SK-N-SH treated with all-trans-retinoic acid at 6 μM for 48 hours (cell line): ENCODE measurements around the gene AHCYL1.

Experiments
- ATAC-seq: fragments of 200-7000 bp; cut with Tn5 transposase; 3 replicates; pipeline ENCODE4 v1.9.1; 2020; ENCODE audit warnings: mild to moderate bottlenecking, moderate library complexity
- BACH2 ChIP-seq: fragments of 250-450 bp; sonication (Bioruptor Pico); IDR thresholded peaks from 2 replicates; pipeline ENCODE4 v1.9.0; 2021; ENCODE audit warnings: mild to moderate bottlenecking, borderline replicate concordance
- CSDC2 ChIP-seq: fragments of 250-450 bp; sonication (Bioruptor Pico); IDR thresholded peaks from 2 replicates; pipeline ENCODE4 v1.5.0; 2020; ENCODE audit warnings: mild to moderate bottlenecking, moderate library complexity
- ESRRG ChIP-seq: fragments of 250-450 bp; sonication (Bioruptor Pico); IDR thresholded peaks from 2 replicates; pipeline ENCODE4 v1.6.1; 2021; ENCODE audit warnings: mild to moderate bottlenecking
- GLIS3 ChIP-seq: fragments of 250-450 bp; sonication (Bioruptor Pico); IDR thresholded peaks from 2 replicates; pipeline ENCODE4 v1.5.0; 2020; ENCODE audit warnings: mild to moderate bottlenecking, moderate library complexity
- OSR1 ChIP-seq: fragments of 250-450 bp; sonication (Bioruptor Pico); IDR thresholded peaks from 2 replicates; pipeline ENCODE4 v1.8.0; 2022; ENCODE audit warnings: moderate library complexity, mild to moderate bottlenecking, inconsistent platforms
- PPARA ChIP-seq: fragments of 250-450 bp; sonication (Bioruptor Pico); IDR thresholded peaks from 2 replicates; pipeline ENCODE4 v1.5.0; 2020; ENCODE audit warnings: mild to moderate bottlenecking, borderline replicate concordance
- RARB ChIP-seq: fragments of 250-450 bp; sonication (Bioruptor Pico); IDR thresholded peaks from 2 replicates; pipeline ENCODE4 v1.8.0; 2021; ENCODE audit warnings: mild to moderate bottlenecking, moderate library complexity
- TCF4 ChIP-seq: fragments of 250-450 bp; sonication (Bioruptor Pico); IDR thresholded peaks from 2 replicates; pipeline ENCODE4 v1.8.0; 2021; ENCODE audit warnings: mild to moderate bottlenecking, moderate library complexity, borderline replicate concordance
- TOX ChIP-seq: fragments of 250-450 bp; sonication (Bioruptor Pico); IDR thresholded peaks from 2 replicates; pipeline ENCODE4 v1.8.0; 2021; ENCODE audit warnings: mild to moderate bottlenecking, moderate library complexity, borderline replicate concordance
- ZC3H10 ChIP-seq: fragments of 250-450 bp; sonication (Bioruptor Pico); IDR thresholded peaks from 2 replicates; pipeline ENCODE4 v1.5.1; 2021; ENCODE audit warnings: mild to moderate bottlenecking, moderate library complexity
- ZFP3 ChIP-seq: fragments of 250-450 bp; sonication (Bioruptor Pico); IDR thresholded peaks from 2 replicates; pipeline ENCODE4 v1.5.0; 2020; ENCODE audit warnings: mild to moderate bottlenecking, moderate library complexity
- ZFP30 ChIP-seq: fragments of 450-650 bp; formaldehyde crosslinking; IDR thresholded peaks from 2 replicates; pipeline ENCODE4 v1.5.0; 2022; ENCODE audit warnings: mild to moderate bottlenecking, moderate library complexity
- ZNF70 ChIP-seq: fragments of 450-650 bp; formaldehyde crosslinking; IDR thresholded peaks from 2 replicates; pipeline ENCODE4 v1.5.0; 2020; ENCODE audit warnings: mild to moderate bottlenecking, moderate library complexity
- ZNF8 ChIP-seq: fragments of 450-650 bp; formaldehyde crosslinking; IDR thresholded peaks from 2 replicates; pipeline ENCODE4 v1.5.0; 2020; ENCODE audit warnings: mild to moderate bottlenecking, moderate library complexity
- TF ChIP-seq, protein P1 (sequence below): fragments of 250-450 bp; sonication (Bioruptor Pico); IDR thresholded peaks from 2 replicates; pipeline ENCODE4 v1.5.0; 2020; ENCODE audit warnings: mild to moderate bottlenecking, moderate library complexity
- TF ChIP-seq, protein P2 (sequence below): fragments of 250-450 bp; sonication (Bioruptor Pico); IDR thresholded peaks from 2 replicates; pipeline ENCODE4 v1.8.0; 2020; ENCODE audit warnings: mild to moderate bottlenecking, moderate library complexity, borderline replicate concordance
- TF ChIP-seq, protein P3 (sequence below): fragments of 250-450 bp; sonication (Bioruptor Pico); IDR thresholded peaks from 2 replicates; pipeline ENCODE4 v1.8.0; 2021; ENCODE audit warnings: low read depth, mild to moderate bottlenecking, moderate library complexity, borderline replicate concordance
- TF ChIP-seq, protein P4 (sequence below): fragments of 250-450 bp; sonication (Bioruptor Pico); IDR thresholded peaks from 2 replicates; pipeline ENCODE4 v1.5.1; 2021; ENCODE audit warnings: mild to moderate bottlenecking, moderate library complexity

Gene AHCYL1

DNA sequence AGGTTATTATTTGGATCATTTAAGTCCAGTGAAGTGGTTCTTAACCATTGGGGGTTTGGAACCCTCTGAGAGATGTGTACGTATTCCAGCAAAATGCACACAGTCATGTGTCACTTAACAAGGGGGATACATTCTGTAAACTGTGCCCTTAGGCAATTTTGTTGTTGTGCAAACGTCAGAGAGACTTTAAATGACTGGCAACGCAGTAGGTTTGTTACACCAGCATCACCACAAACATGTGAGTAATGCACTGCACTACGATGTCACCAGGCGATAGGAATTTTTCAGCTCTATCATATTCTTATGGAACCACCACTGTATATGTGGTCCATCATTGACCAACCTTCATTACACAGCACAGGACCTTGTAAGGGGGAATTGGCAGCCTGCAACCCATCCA lies 11.9 kb downstream of the AHCYL1 start:
- no peak for TF ChIP-seq ZNF8 (CRISPR knock-in tag)
- TF ChIP-seq ZNF70 (CRISPR knock-in tag) = no peak
- no peak for TF ChIP-seq RARB (CRISPR knock-in tag)
- TF ChIP-seq, protein P1, sequence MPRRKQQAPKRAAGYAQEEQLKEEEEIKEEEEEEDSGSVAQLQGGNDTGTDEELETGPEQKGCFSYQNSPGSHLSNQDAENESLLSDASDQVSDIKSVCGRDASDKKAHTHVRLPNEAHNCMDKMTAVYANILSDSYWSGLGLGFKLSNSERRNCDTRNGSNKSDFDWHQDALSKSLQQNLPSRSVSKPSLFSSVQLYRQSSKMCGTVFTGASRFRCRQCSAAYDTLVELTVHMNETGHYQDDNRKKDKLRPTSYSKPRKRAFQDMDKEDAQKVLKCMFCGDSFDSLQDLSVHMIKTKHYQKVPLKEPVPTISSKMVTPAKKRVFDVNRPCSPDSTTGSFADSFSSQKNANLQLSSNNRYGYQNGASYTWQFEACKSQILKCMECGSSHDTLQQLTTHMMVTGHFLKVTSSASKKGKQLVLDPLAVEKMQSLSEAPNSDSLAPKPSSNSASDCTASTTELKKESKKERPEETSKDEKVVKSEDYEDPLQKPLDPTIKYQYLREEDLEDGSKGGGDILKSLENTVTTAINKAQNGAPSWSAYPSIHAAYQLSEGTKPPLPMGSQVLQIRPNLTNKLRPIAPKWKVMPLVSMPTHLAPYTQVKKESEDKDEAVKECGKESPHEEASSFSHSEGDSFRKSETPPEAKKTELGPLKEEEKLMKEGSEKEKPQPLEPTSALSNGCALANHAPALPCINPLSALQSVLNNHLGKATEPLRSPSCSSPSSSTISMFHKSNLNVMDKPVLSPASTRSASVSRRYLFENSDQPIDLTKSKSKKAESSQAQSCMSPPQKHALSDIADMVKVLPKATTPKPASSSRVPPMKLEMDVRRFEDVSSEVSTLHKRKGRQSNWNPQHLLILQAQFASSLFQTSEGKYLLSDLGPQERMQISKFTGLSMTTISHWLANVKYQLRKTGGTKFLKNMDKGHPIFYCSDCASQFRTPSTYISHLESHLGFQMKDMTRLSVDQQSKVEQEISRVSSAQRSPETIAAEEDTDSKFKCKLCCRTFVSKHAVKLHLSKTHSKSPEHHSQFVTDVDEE (CRISPR knock-in tag) = no peak
- TF ChIP-seq, protein P2, sequence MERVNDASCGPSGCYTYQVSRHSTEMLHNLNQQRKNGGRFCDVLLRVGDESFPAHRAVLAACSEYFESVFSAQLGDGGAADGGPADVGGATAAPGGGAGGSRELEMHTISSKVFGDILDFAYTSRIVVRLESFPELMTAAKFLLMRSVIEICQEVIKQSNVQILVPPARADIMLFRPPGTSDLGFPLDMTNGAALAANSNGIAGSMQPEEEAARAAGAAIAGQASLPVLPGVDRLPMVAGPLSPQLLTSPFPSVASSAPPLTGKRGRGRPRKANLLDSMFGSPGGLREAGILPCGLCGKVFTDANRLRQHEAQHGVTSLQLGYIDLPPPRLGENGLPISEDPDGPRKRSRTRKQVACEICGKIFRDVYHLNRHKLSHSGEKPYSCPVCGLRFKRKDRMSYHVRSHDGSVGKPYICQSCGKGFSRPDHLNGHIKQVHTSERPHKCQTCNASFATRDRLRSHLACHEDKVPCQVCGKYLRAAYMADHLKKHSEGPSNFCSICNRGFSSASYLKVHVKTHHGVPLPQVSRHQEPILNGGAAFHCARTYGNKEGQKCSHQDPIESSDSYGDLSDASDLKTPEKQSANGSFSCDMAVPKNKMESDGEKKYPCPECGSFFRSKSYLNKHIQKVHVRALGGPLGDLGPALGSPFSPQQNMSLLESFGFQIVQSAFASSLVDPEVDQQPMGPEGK (CRISPR knock-in tag) = no peak
- no peak for TF ChIP-seq ESRRG (CRISPR knock-in tag)
- no peak for TF ChIP-seq BACH2 (CRISPR knock-in tag)
- TF ChIP-seq ZC3H10 (CRISPR knock-in tag) = no peak
- no peak for TF ChIP-seq CSDC2 (CRISPR knock-in tag)
- TF ChIP-seq ZFP30 (CRISPR knock-in tag) = no peak
- no peak for ATAC-seq

DNA sequence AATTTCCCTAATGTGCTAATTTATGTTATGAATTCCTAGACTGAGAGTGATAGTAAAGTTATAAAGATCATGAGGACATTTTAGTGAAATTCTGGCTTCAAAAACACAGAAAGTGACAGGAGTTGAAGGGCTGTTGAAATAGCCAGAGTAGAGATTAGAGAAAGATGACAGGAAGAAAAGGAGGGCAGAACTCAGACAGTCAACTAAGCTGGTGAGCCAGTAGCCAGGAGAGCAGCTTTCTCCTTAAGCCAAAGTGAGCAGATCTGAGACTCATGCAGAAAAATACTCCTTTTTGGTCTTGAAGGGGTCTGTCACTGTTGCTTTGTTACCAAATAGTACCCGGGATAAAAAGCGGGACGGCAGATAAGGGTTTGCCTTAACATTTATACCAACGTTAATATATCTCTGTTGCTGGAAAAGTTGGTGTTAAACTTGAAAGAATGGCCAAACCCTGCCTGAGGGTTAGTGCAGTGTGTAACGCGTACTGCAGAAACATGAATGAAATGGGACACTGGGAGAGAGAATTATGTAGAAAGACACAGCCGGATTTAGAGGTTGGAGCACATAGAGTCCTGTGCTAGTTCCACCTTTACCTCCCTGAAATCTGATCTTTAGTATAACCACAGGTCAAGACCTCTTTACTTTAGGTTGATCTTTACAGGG lies 12.8 kb downstream of the AHCYL1 start:
- TF ChIP-seq GLIS3 (CRISPR knock-in tag) (no peak), TOX (CRISPR knock-in tag) (no peak), ZNF70 (CRISPR knock-in tag) (no peak), PPARA (CRISPR knock-in tag) (no peak), ESRRG (CRISPR knock-in tag) (no peak), TCF4 (CRISPR knock-in tag) (no peak), ZNF8 (CRISPR knock-in tag) (no peak)
- TF ChIP-seq, protein P3, sequence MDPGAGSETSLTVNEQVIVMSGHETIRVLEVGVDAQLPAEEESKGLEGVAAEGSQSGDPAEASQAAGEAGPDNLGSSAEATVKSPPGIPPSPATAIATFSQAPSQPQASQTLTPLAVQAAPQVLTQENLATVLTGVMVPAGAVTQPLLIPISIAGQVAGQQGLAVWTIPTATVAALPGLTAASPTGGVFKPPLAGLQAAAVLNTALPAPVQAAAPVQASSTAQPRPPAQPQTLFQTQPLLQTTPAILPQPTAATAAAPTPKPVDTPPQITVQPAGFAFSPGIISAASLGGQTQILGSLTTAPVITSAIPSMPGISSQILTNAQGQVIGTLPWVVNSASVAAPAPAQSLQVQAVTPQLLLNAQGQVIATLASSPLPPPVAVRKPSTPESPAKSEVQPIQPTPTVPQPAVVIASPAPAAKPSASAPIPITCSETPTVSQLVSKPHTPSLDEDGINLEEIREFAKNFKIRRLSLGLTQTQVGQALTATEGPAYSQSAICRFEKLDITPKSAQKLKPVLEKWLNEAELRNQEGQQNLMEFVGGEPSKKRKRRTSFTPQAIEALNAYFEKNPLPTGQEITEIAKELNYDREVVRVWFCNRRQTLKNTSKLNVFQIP (CRISPR knock-in tag) = no peak
- TF ChIP-seq, protein P4, sequence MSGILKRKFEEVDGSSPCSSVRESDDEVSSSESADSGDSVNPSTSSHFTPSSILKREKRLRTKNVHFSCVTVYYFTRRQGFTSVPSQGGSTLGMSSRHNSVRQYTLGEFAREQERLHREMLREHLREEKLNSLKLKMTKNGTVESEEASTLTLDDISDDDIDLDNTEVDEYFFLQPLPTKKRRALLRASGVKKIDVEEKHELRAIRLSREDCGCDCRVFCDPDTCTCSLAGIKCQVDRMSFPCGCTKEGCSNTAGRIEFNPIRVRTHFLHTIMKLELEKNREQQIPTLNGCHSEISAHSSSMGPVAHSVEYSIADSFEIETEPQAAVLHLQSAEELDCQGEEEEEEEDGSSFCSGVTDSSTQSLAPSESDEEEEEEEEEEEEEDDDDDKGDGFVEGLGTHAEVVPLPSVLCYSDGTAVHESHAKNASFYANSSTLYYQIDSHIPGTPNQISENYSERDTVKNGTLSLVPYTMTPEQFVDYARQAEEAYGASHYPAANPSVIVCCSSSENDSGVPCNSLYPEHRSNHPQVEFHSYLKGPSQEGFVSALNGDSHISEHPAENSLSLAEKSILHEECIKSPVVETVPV (CRISPR knock-in tag) = no peak
- no peak for ATAC-seq

DNA sequence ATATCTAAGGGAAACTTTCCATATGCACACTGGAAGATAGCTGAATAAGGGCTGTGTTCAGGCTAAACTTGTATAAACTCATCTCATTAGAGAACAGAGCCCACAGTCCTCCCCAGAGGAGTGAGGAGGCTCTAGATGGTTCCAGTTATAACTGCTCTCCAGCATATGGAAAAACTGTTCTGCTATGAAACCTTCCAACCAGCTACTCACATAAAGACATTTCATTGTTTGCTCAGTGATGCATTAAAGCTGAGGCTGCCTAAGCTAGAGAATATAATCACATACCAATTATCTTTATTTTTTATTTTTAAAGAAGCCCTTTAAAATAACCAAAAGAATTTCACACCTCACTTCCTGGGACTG lies 13.3 kb downstream of the AHCYL1 start:
- no peak for TF ChIP-seq OSR1 (CRISPR knock-in tag)
- TF ChIP-seq PPARA (CRISPR knock-in tag) = no peak
- TF ChIP-seq, protein P4 (CRISPR knock-in tag) = no peak
- TF ChIP-seq TCF4 (CRISPR knock-in tag) = no peak
- TF ChIP-seq, protein P1 (CRISPR knock-in tag) = no peak
- no peak for TF ChIP-seq TOX (CRISPR knock-in tag)
- TF ChIP-seq ZFP3 (CRISPR knock-in tag) = no peak
- no peak for TF ChIP-seq GLIS3 (CRISPR knock-in tag)
- TF ChIP-seq BACH2 (CRISPR knock-in tag) = no peak
- no peak for ATAC-seq
